OCI-LY3 (cell line): Measurements from ENCODE around the gene PPFIBP2.

ENCODE experiments used
- H2AFZ ChIP-seq: fragments of 200-600, 300-600 bp; shearing (Covaris generic); 2 replicates; pipeline ENCODE4 v1.6.0; 2014; ENCODE audit warnings: antibody characterized with exemption, low read depth, low read length
- H3K27ac ChIP-seq: fragments of 200-600, 300-600 bp; sonication (generic); 2 replicates; pipeline ENCODE4 v1.5.1; 2014; ENCODE audit warnings: mild to moderate bottlenecking, low read length, moderate library complexity, mixed read lengths
- H3K27me3 ChIP-seq: fragments of 200-600, 300-600 bp; sonication (generic); 2 replicates; pipeline ENCODE4 v1.6.1; 2014; ENCODE audit warnings: low read depth, low read length, mixed read lengths
- H3K36me3 ChIP-seq: fragments of 200-600, 300-600 bp; sonication (generic); replicated peaks from 2 replicates; pipeline ENCODE3; 2014; ENCODE audit warnings: low read depth, low read length, mixed read lengths
- H3K4me1 ChIP-seq: fragments of 300-600, 200-600 bp; sonication (generic); 2 replicates; pipeline ENCODE4 v1.6.1; 2014; ENCODE audit warnings: low read length, mixed read lengths
- H3K4me2 ChIP-seq: fragments of 200-600, 300-600 bp; sonication (generic); 2 replicates; pipeline ENCODE4 v1.6.1; 2014; ENCODE audit warnings: low read length, mixed read lengths
- H3K4me3 ChIP-seq: fragments of 300-600, 200-600 bp; sonication (generic); 2 replicates; pipeline ENCODE4 v1.5.1; 2014; ENCODE audit warnings: antibody characterized with exemption, mild to moderate bottlenecking, low read length, moderate library complexity
- H3K79me2 ChIP-seq: fragments of 300-600, 200-600 bp; shearing (Covaris generic); 2 replicates; pipeline ENCODE4 v1.6.1; 2014; ENCODE audit warnings: mild to moderate bottlenecking, low read length, mixed read lengths
- H3K9ac ChIP-seq: fragments of 300-600, 200-600 bp; shearing (Covaris generic); 2 replicates; pipeline ENCODE4 v1.6.0; 2014; ENCODE audit warnings: mild to moderate bottlenecking, low read length, moderate library complexity
- H3K9me3 ChIP-seq: fragments of 200-600, 300-600 bp; shearing (Covaris generic); 2 replicates; pipeline ENCODE4 v1.6.1; 2014; ENCODE audit warnings: low read length, mixed read lengths; ENCODE audit not compliant: insufficient read depth
- H4K20me1 ChIP-seq: fragments of 200-600, 300-600 bp; sonication (generic); 2 replicates; pipeline ENCODE4 v1.6.1; 2016; ENCODE audit warnings: low read length, mixed read lengths; ENCODE audit not compliant: insufficient read depth
- CTCF ChIP-seq: fragments of 200-600, 300-600 bp; sonication (generic); IDR thresholded peaks from 2 replicates; pipeline ENCODE4 v1.5.1; 2014; ENCODE audit warnings: antibody characterized with exemption, low read length, low read depth
- EZH2phosphoT487 ChIP-seq: fragments of 200-600 bp; shearing (Covaris generic); IDR thresholded peaks from 2 replicates; pipeline ENCODE4 v1.6.1; 2018; ENCODE audit warnings: antibody characterized with exemption, mixed run types, low read depth

Gene PPFIBP2

GRCh38 chr11:7612056-7612660 lies 98.4 kb downstream of the PPFIBP2 start:
- Histone ChIP-seq H3K4me3 (no peak overlapping the region), H4K20me1 (no peaks in the 10 kb centered on the region; the same call in 1 of the 2 replicates), H3K9ac (no peak overlapping the region), H3K79me2 (no peaks in the 10 kb centered on the region), H3K4me1 (no peaks in the 10 kb centered on the region), H3K27ac (no peak overlapping the region), H3K27me3 (no peaks in the 10 kb centered on the region), H2AFZ (no peak overlapping the region), H3K9me3 (no peaks in the 10 kb centered on the region), H3K4me2 (no peak overlapping the region), H3K36me3 (peaks cover 42% of the 10 kb centered on the region)
- no peak for TF ChIP-seq EZH2phosphoT487
- no peak for TF ChIP-seq CTCF

- Histone ChIP-seq H2AFZ (no peak overlapping the region), H3K4me3 (no peak overlapping the region), H3K4me1 (no peaks in the 10 kb centered on the region), H3K27ac (no peak overlapping the region), H3K9me3 (no peaks in the 10 kb centered on the region), H3K79me2 (no peaks in the 10 kb centered on the region), H3K27me3 (no peaks in the 10 kb centered on the region), H4K20me1 (no peaks in the 10 kb centered on the region; the same call in 1 of the 2 replicates), H3K4me2 (no peak overlapping the region), H3K36me3 (peaks cover 42% of the 10 kb centered on the region), H3K9ac (no peak overlapping the region)
- TF ChIP-seq CTCF = no peak
- no peak for TF ChIP-seq EZH2phosphoT487
Measured at GRCh38 chr11:7612661-7613393, 99.0 kb downstream of the PPFIBP2 start.

GRCh38 chr11:7613394-7613720 lies 99.6 kb downstream of the PPFIBP2 start:
- Histone ChIP-seq H3K4me3 (no peak overlapping the region), H3K9ac (no peak overlapping the region), H3K4me2 (no peak overlapping the region), H4K20me1 (no peaks in the 10 kb centered on the region; the same call in 1 of the 2 replicates), H3K27me3 (no peaks in the 10 kb centered on the region), H3K4me1 (no peaks in the 10 kb centered on the region), H3K27ac (no peak overlapping the region), H2AFZ (no peak overlapping the region), H3K36me3 (peaks cover 42% of the 10 kb centered on the region), H3K79me2 (no peaks in the 10 kb centered on the region), H3K9me3 (no peaks in the 10 kb centered on the region)
- no peak for TF ChIP-seq CTCF
- TF ChIP-seq EZH2phosphoT487 = no peak

GRCh38 chr11:7614656-7615055 lies 100.9 kb downstream of the PPFIBP2 start:
- Histone ChIP-seq H3K27me3 (no peaks in the 10 kb centered on the region), H3K9me3 (no peaks in the 10 kb centered on the region), H4K20me1 (0 out of 2 replicates have a peak, but pooled peaks cover 3% of the 10 kb centered on the region), H3K4me3 (no peak overlapping the region), H3K27ac (no peak overlapping the region), H3K4me1 (no peaks in the 10 kb centered on the region), H3K4me2 (no peak overlapping the region), H2AFZ (no peak overlapping the region), H3K36me3 (peaks cover 42% of the 10 kb centered on the region), H3K9ac (no peak overlapping the region), H3K79me2 (no peaks in the 10 kb centered on the region)
- no peak for TF ChIP-seq CTCF
- TF ChIP-seq EZH2phosphoT487 = no peak
